Astrocyte (in vitro differentiated cells and primary cell): Measurements from ENCODE around the gene NBPF12. TPM values are rescaled to one million over a fixed set of nuclear protein-coding genes. Genes with fewer than 3 reads are reported as not detected.
"Not testable (repeated sequence)": the region's sequence is repeated elsewhere in the genome, so short reads cannot be mapped to it uniquely, and the experiment has no call there.

ENCODE experiments used
- DNase-seq: peaks from one replicate; pipeline ENCODE4 v3.0.0-alpha.2; 2010; ENCODE audit warnings: low read depth
- FAIRE-seq: peaks from 2 replicates; lab custom pipeline; 2011; peaks lifted over from hg19 to GRCh38; lab: Jason Lieb, UNC
- H2AFZ ChIP-seq: 2 replicates; pipeline ENCODE4 v1.6.0; 2012; ENCODE audit warnings: low read depth, low read length, inconsistent platforms
- H3K27ac ChIP-seq: 2 replicates; pipeline ENCODE4 v1.5.1; 2011; ENCODE audit warnings: low read depth, low read length, inconsistent platforms
- H3K27me3 ChIP-seq: 2 replicates; pipeline ENCODE4 v1.6.0; 2011; ENCODE audit warnings: low read length, inconsistent platforms; ENCODE audit not compliant: insufficient read depth
- H3K36me3 ChIP-seq: 2 replicates; pipeline ENCODE4 v1.5.1; 2011; ENCODE audit warnings: low read length, inconsistent platforms; ENCODE audit not compliant: insufficient read depth
- H3K4me1 ChIP-seq: 2 replicates; pipeline ENCODE4 v1.5.1; 2011; ENCODE audit warnings: low read length, inconsistent platforms; ENCODE audit not compliant: insufficient read depth
- H3K4me2 ChIP-seq: 2 replicates; pipeline ENCODE4 v1.6.0; 2012; ENCODE audit warnings: low read length, inconsistent platforms
- H3K4me3 ChIP-seq: 2 replicates; pipeline ENCODE4 v1.5.1; 2011; ENCODE audit warnings: low read depth, mild to moderate bottlenecking, low read length, inconsistent platforms; ENCODE audit not compliant: insufficient read depth
- H3K79me2 ChIP-seq: 2 replicates; pipeline ENCODE4 v1.6.0; 2012; ENCODE audit warnings: mild to moderate bottlenecking, low read length, inconsistent platforms; ENCODE audit not compliant: insufficient read depth
- H3K9ac ChIP-seq: 2 replicates; pipeline ENCODE4 v1.6.0; 2012; ENCODE audit warnings: mild to moderate bottlenecking, low read length, inconsistent platforms
- H3K9me3 ChIP-seq: 2 replicates; pipeline ENCODE4 v1.5.1; 2012; ENCODE audit warnings: low read depth, mild to moderate bottlenecking, low read length, inconsistent platforms; ENCODE audit not compliant: insufficient read depth
- H4K20me1 ChIP-seq: 2 replicates; pipeline ENCODE4 v1.6.0; 2012; ENCODE audit warnings: low read length, inconsistent platforms; ENCODE audit not compliant: insufficient read depth
- H3K27ac Mint-ChIP-seq: one replicate; pipeline ENCODE4 v1.8.0; 2021; ENCODE audit warnings: mild to moderate bottlenecking, mixed read lengths; ENCODE audit not compliant: unreplicated experiment
- H3K27me3 Mint-ChIP-seq: one replicate; pipeline ENCODE4 v1.8.0; 2021; ENCODE audit warnings: low read depth, mixed read lengths; ENCODE audit not compliant: unreplicated experiment
- H3K36me3 Mint-ChIP-seq: one replicate; pipeline ENCODE4 v1.8.0; 2021; ENCODE audit warnings: low read depth, mixed read lengths; ENCODE audit not compliant: unreplicated experiment
- H3K4me1 Mint-ChIP-seq: one replicate; pipeline ENCODE4 v1.8.0; 2021; ENCODE audit warnings: low read depth, mixed read lengths; ENCODE audit not compliant: unreplicated experiment
- H3K4me3 Mint-ChIP-seq: one replicate; pipeline ENCODE4 v1.8.0; 2021; ENCODE audit warnings: mild to moderate bottlenecking, moderate library complexity, mixed read lengths; ENCODE audit not compliant: unreplicated experiment
- H3K9me3 Mint-ChIP-seq: one replicate; pipeline ENCODE4 v1.8.0; 2021; ENCODE audit warnings: mild to moderate bottlenecking, mixed read lengths; ENCODE audit not compliant: unreplicated experiment
- total RNA-seq: library from RNA; stranded (reverse); gene quantifications from 2 replicates; pipeline ENCODE4 v1.2.1, GENCODE V29; 2021

The NBPF12 gene
- total RNA-seq, 1 donor from 2014 or later: 7.9 TPM

DNA sequence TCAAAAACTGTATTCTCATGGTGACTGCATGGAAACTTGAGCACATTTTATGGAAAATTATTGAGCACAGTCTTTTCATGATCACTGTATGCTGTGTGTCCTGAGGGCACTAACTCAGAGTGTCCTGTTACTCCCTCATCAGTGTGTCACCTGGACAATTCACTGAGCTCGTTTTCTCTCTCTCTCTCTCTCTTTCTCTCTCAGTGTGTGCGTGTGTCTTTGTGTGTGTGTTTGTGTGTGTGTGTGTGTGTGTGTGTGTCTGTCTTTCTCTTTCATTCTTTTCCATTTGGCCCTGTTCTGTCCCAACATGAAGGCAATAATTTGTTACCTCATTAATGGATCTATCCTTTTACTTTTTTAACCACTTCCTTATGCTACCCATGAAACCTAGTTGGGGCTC is 49.4 kb downstream of the NBPF12 start:
- H2AFZ ChIP-seq, H3K4me1 Mint-ChIP-seq, H3K4me2 ChIP-seq, H3K9me3 Mint-ChIP-seq, FAIRE-seq, H3K27ac Mint-ChIP-seq, H3K79me2 ChIP-seq, H3K4me3 ChIP-seq, H3K27me3 Mint-ChIP-seq, H3K27ac ChIP-seq, H4K20me1 ChIP-seq, H3K36me3 Mint-ChIP-seq, H3K27me3 ChIP-seq, H3K4me3 Mint-ChIP-seq, H3K4me1 ChIP-seq, H3K9me3 ChIP-seq, H3K36me3 ChIP-seq, DNase-seq, H3K9ac ChIP-seq: not testable (repeated sequence)

DNA sequence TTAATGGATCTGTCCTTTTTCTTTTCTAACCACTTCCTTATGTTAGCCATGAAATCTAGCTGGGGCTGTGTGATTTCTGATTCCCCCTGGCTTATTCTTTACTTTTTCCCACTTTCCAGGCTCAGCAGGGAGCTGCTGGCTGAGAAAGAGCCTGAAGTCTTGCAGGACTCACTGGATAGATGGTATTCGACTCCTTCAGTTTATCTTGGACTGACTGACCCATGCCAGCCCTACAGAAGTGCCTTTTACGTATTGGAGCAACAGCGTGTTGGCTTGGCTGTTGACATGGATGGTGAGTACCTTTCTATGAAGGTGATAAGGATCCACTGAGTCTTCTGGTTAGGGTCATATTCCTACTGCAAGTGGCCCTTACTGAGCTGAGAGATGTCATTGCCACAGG is 51.3 kb downstream of the NBPF12 start:
- not testable (repeated sequence) for H3K27ac ChIP-seq, H3K79me2 ChIP-seq, H3K4me3 ChIP-seq, H3K4me3 Mint-ChIP-seq, H3K27ac Mint-ChIP-seq, H4K20me1 ChIP-seq, H3K27me3 ChIP-seq, H2AFZ ChIP-seq, H3K36me3 Mint-ChIP-seq, H3K4me1 ChIP-seq, H3K9me3 Mint-ChIP-seq, H3K27me3 Mint-ChIP-seq, H3K9me3 ChIP-seq, H3K9ac ChIP-seq, FAIRE-seq, DNase-seq, H3K4me2 ChIP-seq, H3K4me1 Mint-ChIP-seq, H3K36me3 ChIP-seq

DNA sequence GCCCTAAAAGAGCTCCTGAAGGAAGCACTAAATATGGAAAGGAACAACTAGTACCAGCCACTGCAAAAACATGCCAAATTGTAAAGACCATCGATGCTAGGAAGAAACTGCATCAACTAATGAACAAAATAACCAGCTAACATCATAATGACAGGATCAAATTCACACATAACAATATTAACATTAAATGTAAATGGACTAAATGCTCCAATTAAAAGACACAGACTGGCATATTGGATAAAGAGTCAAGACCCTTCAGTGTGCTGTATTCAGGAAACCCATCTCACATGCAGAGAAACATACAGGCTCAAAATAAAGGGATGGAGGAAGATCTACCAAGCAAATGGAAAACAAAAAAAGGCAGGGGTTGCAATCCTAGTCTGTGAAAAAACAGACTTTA is 70.4 kb downstream of the NBPF12 start:
- H3K4me2 ChIP-seq, DNase-seq, H3K36me3 Mint-ChIP-seq, H3K27ac Mint-ChIP-seq, H3K4me3 Mint-ChIP-seq, H3K27me3 Mint-ChIP-seq, H3K9ac ChIP-seq, H3K4me1 ChIP-seq, H3K27me3 ChIP-seq, H3K79me2 ChIP-seq, H3K4me3 ChIP-seq, H3K36me3 ChIP-seq, H4K20me1 ChIP-seq, FAIRE-seq, H3K4me1 Mint-ChIP-seq, H2AFZ ChIP-seq, H3K9me3 ChIP-seq, H3K27ac ChIP-seq: not testable (repeated sequence)
- peaks cover 14% of the 10 kb centered on the region for H3K9me3 Mint-ChIP-seq

DNA sequence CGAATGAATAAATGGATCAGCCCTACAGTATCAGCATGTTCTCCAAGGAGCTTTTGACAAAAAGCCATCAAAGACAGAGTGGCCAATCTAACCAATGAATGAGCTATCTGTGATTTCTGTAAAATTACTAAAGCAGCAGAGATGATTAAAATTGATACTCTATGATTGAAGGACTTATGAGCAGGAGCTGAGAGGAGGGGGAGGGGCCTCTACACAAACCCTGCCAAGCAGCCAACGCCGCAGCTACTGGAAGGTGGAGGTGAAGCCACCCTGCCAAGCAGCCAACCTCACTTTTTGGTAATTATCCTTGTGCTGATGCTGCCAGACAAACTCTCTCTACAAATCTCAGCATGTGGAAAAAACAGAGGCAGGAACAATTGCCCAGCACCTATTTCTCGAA is 88.9 kb downstream of the NBPF12 start:
- not testable (repeated sequence) for H3K9me3 Mint-ChIP-seq, H3K36me3 ChIP-seq, DNase-seq, H3K4me1 Mint-ChIP-seq, FAIRE-seq, H3K27me3 ChIP-seq, H3K4me1 ChIP-seq, H2AFZ ChIP-seq, H3K4me3 ChIP-seq, H3K27ac Mint-ChIP-seq, H3K9me3 ChIP-seq, H3K4me2 ChIP-seq, H3K27ac ChIP-seq, H3K79me2 ChIP-seq, H3K4me3 Mint-ChIP-seq, H3K9ac ChIP-seq, H4K20me1 ChIP-seq, H3K36me3 Mint-ChIP-seq
- peaks cover 16% of the 10 kb centered on the region for H3K27me3 Mint-ChIP-seq

DNA sequence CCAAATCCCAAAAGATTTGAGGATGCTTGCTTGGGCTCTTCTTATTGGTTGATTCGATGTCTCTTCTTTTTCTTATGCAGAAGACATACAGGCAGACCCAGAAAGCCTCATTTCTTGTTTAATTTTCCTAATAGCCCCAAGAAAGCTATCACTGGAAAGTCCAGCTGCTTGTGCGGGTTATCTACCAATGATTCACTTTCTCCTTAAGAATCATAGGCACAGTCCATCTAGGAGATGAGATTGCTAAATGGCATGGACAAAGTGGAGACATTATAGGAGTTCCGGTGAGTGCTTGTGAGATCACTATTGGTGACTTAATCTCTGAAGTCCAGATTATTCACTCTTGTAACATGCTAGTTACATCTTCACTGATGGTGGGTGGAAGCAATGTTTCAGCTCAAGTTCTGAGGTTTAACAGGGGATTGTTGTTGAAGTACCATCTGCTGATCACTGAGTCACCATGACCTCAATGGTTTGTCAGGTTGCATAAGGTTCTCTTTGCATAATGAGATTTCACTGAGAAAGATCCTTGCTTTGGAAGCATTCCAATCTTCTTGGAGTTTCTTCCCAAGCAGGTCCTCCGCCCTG is 92.0 kb downstream of the NBPF12 start:
- H3K27ac Mint-ChIP-seq, H3K9me3 Mint-ChIP-seq, H3K4me1 ChIP-seq, H3K9me3 ChIP-seq, H3K27ac ChIP-seq, H2AFZ ChIP-seq, H3K36me3 ChIP-seq, H3K79me2 ChIP-seq, H3K4me2 ChIP-seq, H3K4me1 Mint-ChIP-seq, H4K20me1 ChIP-seq, H3K27me3 ChIP-seq, H3K4me3 Mint-ChIP-seq, H3K4me3 ChIP-seq, H3K9ac ChIP-seq, H3K36me3 Mint-ChIP-seq, H3K27me3 Mint-ChIP-seq: not testable (repeated sequence)
- FAIRE-seq: peak; percentile 100
- peak; percentile 16 for DNase-seq
